ENCODE measurements around the gene MRAP2. TPM values are rescaled to one million over a fixed set of nuclear protein-coding genes. Genes with fewer than 3 reads are reported as not detected.

MRAP2 gene
- total RNA-seq, 1 experiment from 2014 or later, result 0.07 TPM

DNA sequence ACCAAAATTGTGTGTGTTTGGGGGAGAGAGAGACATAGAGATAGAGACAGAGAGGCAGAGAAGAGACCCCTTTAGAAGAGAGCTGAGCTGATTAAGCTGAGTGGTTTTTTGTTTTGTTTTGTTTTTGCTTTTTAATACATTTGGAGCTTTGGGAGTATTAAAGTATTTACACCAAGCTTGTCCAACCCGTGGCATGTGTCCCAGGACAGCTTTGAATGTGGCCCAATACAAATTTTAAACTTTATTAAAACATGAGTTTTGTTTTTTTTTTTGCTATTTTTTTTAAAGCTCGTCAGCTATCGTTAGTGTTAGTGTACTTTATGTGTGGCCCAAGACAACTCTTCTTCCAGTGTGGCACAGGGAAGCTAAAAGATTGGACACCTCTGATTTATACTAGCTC, 56.0 kb downstream of the MRAP2 start:
- no peak for ATAC-seq
- POLR2A ChIA-PET (ENCODE audit: unreplicated experiment), result no interaction called here
- no peak overlapping the region for H2AFZ ChIP-seq (ENCODE audit: low read length)

DNA sequence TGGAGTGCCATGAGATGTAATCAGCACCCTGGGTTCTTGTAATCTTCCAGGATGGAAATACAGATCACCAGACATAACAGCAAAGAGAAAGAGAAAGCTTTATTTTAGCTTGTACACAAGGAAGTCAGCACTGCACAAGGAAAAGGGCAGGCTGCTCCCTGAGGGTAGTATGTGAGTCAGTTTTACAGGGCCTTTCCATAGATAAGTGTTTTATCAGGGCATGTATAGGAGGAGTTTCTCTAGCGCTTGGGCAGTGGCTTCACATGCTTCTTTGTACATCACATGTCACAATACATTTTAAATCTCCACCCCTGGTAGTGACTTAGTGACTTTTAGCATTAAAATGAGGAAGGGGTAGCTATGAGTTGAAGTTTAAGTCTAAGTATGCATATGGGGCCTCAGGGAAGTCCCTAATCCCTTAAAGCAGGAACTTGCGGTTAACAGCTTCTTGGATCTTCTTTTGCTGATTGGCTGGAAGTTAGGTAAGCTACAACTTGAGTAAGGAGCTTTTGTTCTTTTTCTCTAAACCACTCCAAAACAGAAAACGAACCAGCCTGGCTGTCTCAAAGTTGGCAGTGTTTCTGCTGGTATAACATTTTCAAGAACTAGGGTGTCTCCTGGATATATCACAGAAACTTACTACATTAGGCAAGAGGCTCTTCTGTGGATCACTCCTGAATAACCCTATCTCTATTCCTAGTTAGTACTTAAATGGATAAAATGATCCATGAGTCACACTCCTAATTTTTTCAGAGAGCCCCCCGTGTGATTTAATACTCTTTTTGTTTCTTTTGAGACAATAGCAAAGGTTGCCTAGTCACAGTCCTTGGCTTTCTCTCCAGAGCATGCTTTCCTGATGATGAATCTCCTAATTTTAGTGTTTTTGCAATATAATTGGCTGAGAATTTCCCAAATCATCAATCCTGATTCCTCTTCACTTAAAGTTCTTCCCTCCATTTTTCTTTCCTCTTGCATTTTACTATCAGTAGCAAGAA, 60.2 kb downstream of the MRAP2 start:
- Histone ChIP-seq H3K4me3 (ENCODE audit: low read length) (no peak overlapping the region), H3K9me2 (replicated peaks; ENCODE audit: low read length) (no peaks in the 10 kb centered on the region), H3K9ac (ENCODE audit: low read length) (no peak overlapping the region), H3K9me3 (ENCODE audit: low read length) (no peaks in the 10 kb centered on the region), H3K27me3 (ENCODE audit: low read length) (no peaks in the 10 kb centered on the region), H3K4me1 (ENCODE audit: insufficient read depth, low read length) (no peaks in the 10 kb centered on the region), H2AFZ (ENCODE audit: low read length) (no peak overlapping the region), H3F3A (ENCODE audit: low read length, unreplicated experiment) (no peaks in the 10 kb centered on the region), H3K4me2 (ENCODE audit: low read length) (no peak overlapping the region), H3K79me2 (ENCODE audit: low read length) (no peaks in the 10 kb centered on the region), H4K20me1 (ENCODE audit: low read length) (no peaks in the 10 kb centered on the region), H3K27ac (ENCODE audit: low read length) (no peak overlapping the region), H3K36me3 (ENCODE audit: low read depth, low read length) (no peaks in the 10 kb centered on the region)
- ATAC-seq, result no peak
- ChIA-PET CTCF (no interaction called here), POLR2A (ENCODE audit: unreplicated experiment) (no interaction called here)
- TF ChIP-seq EZH2phosphoT487 (IDR thresholded peaks at IDR 0.05; ENCODE audit: borderline replicate concordance, low read length) (no peak), EZH2 (IDR thresholded peaks at IDR 0.05; ENCODE audit: low read length, unreplicated experiment) (no peak)
- TF ChIP-seq, protein P1, sequence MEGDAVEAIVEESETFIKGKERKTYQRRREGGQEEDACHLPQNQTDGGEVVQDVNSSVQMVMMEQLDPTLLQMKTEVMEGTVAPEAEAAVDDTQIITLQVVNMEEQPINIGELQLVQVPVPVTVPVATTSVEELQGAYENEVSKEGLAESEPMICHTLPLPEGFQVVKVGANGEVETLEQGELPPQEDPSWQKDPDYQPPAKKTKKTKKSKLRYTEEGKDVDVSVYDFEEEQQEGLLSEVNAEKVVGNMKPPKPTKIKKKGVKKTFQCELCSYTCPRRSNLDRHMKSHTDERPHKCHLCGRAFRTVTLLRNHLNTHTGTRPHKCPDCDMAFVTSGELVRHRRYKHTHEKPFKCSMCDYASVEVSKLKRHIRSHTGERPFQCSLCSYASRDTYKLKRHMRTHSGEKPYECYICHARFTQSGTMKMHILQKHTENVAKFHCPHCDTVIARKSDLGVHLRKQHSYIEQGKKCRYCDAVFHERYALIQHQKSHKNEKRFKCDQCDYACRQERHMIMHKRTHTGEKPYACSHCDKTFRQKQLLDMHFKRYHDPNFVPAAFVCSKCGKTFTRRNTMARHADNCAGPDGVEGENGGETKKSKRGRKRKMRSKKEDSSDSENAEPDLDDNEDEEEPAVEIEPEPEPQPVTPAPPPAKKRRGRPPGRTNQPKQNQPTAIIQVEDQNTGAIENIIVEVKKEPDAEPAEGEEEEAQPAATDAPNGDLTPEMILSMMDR (conservative IDR thresholded peaks at IDR 0.05; ENCODE audit: low read depth, low read length), result no peak
- DNase-seq, result no peak
- intact Hi-C loops (cut with micrococcal nuclease), result no loop called here
- BruUV-seq (replicated peaks), result no TSS peak

More for the DNA sequence above, 56.0 kb downstream of the MRAP2 start:
- H3K79me2 ChIP-seq (ENCODE audit: low read length), result no peaks in the 10 kb centered on the region
- H3K4me3 ChIP-seq (ENCODE audit: low read length), result no peak overlapping the region
- no peak for TF ChIP-seq EZH2phosphoT487 (IDR thresholded peaks at IDR 0.05; ENCODE audit: borderline replicate concordance, low read length)
- TF ChIP-seq, protein P1 (conservative IDR thresholded peaks at IDR 0.05; ENCODE audit: low read depth, low read length), result no peak
- no peak for TF ChIP-seq EZH2 (IDR thresholded peaks at IDR 0.05; ENCODE audit: low read length, unreplicated experiment)
- no peaks in the 10 kb centered on the region for H3K27me3 ChIP-seq (ENCODE audit: low read length)
- H3K36me3 ChIP-seq (ENCODE audit: low read depth, low read length), result no peaks in the 10 kb centered on the region
- no peaks in the 10 kb centered on the region for H3K9me2 ChIP-seq (replicated peaks; ENCODE audit: low read length)
- no peaks in the 10 kb centered on the region for H3K9me3 ChIP-seq (ENCODE audit: low read length)
- no peak overlapping the region for H3K9ac ChIP-seq (ENCODE audit: low read length)
- no peak for DNase-seq
- no TSS peak for BruUV-seq (replicated peaks)
- no peak overlapping the region for H3K27ac ChIP-seq (ENCODE audit: low read length)
- no peak overlapping the region for H3K4me2 ChIP-seq (ENCODE audit: low read length)
- H3F3A ChIP-seq (ENCODE audit: low read length, unreplicated experiment), result no peaks in the 10 kb centered on the region
- intact Hi-C loops (cut with micrococcal nuclease), result no loop called here
- no peaks in the 10 kb centered on the region for H3K4me1 ChIP-seq (ENCODE audit: insufficient read depth, low read length)
- no peaks in the 10 kb centered on the region for H4K20me1 ChIP-seq (ENCODE audit: low read length)
- CTCF ChIA-PET, result no interaction called here

DNA sequence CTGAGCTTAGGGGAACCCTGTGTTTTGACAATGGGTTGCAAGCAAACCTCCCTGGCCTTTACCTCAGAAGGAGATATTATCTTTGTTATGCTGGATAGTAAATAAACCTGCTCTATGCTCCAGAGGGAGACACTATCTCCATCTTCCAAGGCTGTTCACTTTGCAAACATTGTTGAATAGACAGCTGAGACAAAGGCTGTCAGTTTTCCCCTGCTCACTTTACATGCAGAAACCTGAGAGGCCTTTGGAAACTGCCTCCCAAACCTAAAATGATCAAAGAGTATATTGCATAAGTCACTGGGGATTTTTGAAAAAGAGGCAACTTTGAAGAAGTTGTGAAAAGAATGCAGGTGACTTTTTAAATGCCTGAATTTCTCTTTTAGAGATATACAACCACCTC, 61.6 kb downstream of the MRAP2 start:
- CTCF ChIA-PET, result no interaction called here
- TF ChIP-seq, protein P1 (conservative IDR thresholded peaks at IDR 0.05; ENCODE audit: low read depth, low read length), result no peak
- no peak for TF ChIP-seq EZH2 (IDR thresholded peaks at IDR 0.05; ENCODE audit: low read length, unreplicated experiment)
- TF ChIP-seq EZH2phosphoT487 (IDR thresholded peaks at IDR 0.05; ENCODE audit: borderline replicate concordance, low read length), result no peak
- intact Hi-C loops (cut with micrococcal nuclease), result no loop called here

More for the DNA sequence above, 61.6 kb downstream of the MRAP2 start:
- Histone ChIP-seq H3K9me3 (ENCODE audit: low read length) (no peaks in the 10 kb centered on the region), H3K79me2 (ENCODE audit: low read length) (no peaks in the 10 kb centered on the region), H4K20me1 (ENCODE audit: low read length) (no peaks in the 10 kb centered on the region), H3F3A (ENCODE audit: low read length, unreplicated experiment) (no peaks in the 10 kb centered on the region), H3K27ac (ENCODE audit: low read length) (no peak overlapping the region), H2AFZ (ENCODE audit: low read length) (no peak overlapping the region), H3K9me2 (replicated peaks; ENCODE audit: low read length) (no peaks in the 10 kb centered on the region), H3K36me3 (ENCODE audit: low read depth, low read length) (no peaks in the 10 kb centered on the region), H3K4me1 (ENCODE audit: insufficient read depth, low read length) (no peaks in the 10 kb centered on the region), H3K4me3 (ENCODE audit: low read length) (no peak overlapping the region), H3K4me2 (ENCODE audit: low read length) (no peak overlapping the region), H3K9ac (ENCODE audit: low read length) (no peak overlapping the region), H3K27me3 (ENCODE audit: low read length) (no peaks in the 10 kb centered on the region)
- ATAC-seq, result no peak
- no TSS peak for BruUV-seq (replicated peaks)
- DNase-seq, result no peak
- POLR2A ChIA-PET (ENCODE audit: unreplicated experiment), result no interaction called here

All from PC-3 (cell line).